HL-60 (cell line): ENCODE data around the gene MEST.

Experiments
- DNase-seq, 2 experiments: peaks; one replicate each; pipeline ENCODE4 v3.0.0-alpha.2; 2010 to 2020; ENCODE audit warnings: low read depth in 1 of 2, low spot score in 1 of 2
- H3K27ac ChIP-seq: fragments of 250-450 bp; sonication (Bioruptor Pico); replicated peaks from 2 replicates; pipeline ENCODE4 v1.5.1; 2020; ENCODE audit warnings: mild to moderate bottlenecking, moderate library complexity
- H3K27me3 ChIP-seq: fragments of 250-450 bp; sonication (Bioruptor Pico); 2 replicates; pipeline ENCODE4 v1.5.1; 2021; ENCODE audit warnings: mild to moderate bottlenecking, moderate library complexity; ENCODE audit not compliant: insufficient read depth, poor library complexity, severe bottlenecking
- H3K4me3 ChIP-seq: replicated peaks from 2 replicates; pipeline ENCODE4 v1.5.1; 2011; ENCODE audit warnings: mild to moderate bottlenecking, control low read depth, low read length; ENCODE audit not compliant: insufficient read depth
- GABPA ChIP-seq: IDR thresholded peaks from 2 replicates; pipeline ENCODE4 v1.6.1; 2012; ENCODE audit warnings: low read depth
- POLR2AphosphoS5 ChIP-seq: IDR thresholded peaks from 2 replicates; pipeline ENCODE4 v1.6.1; 2012; ENCODE audit warnings: low read depth
- SPI1 ChIP-seq: IDR thresholded peaks from 2 replicates; pipeline ENCODE4 v1.6.1; 2012; ENCODE audit warnings: low read depth, mild to moderate bottlenecking, borderline replicate concordance
- TF ChIP-seq, protein P1 (sequence below): IDR thresholded peaks from one replicate; pipeline ENCODE4 v1.5.1; 2011; ENCODE audit warnings: low read length, control low read depth, inconsistent platforms; ENCODE audit not compliant: insufficient read depth
- TF ChIP-seq, protein P2 (sequence below): IDR thresholded peaks from 2 replicates; pipeline ENCODE4 v1.6.1; 2012; ENCODE audit warnings: low read depth; ENCODE audit not compliant: insufficient replicate concordance

The MEST gene

DNA sequence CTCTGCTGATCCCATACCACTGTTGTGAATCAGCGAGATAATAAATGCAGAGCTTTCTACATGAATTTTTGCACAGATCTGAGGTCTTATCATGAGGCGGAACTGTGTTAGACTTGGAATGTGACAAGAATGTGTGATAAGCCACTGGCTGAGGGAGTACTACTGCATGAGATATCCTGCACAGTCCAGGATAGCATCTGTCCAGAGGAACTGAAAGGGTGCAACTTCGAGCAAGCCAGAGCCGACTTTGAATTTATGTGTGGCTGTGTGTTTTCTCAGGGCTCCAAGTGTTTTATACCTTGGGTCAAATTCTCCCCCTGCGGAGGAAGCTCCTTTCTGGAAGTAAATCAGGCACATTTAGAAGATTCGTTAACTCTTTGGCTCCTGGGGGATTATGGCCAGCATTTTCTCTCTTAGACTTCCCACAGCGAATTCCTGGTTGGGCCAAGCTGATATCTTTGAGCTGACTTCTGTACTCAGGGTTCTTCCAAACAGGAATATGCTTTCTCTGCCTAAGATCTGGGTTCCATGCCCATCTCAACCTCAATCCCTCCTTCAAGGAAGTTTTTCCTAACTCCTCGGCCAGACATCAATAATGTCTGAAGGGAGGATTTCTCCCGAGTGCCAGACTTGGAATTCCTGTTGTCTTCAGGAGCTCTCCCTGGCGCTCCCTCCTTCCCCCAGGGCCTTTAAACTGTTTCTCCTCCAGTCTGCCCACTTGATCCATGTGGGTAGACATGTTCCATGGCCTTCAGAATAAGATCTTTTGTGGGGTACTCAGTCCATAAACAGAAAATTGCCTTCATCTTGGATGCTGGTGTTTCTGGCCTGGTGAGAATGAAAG lies 2.5 kb upstream of the MEST start:
- TF ChIP-seq SPI1 (no peak), GABPA (no peak), POLR2AphosphoS5 (no peak)
- TF ChIP-seq, protein P1, sequence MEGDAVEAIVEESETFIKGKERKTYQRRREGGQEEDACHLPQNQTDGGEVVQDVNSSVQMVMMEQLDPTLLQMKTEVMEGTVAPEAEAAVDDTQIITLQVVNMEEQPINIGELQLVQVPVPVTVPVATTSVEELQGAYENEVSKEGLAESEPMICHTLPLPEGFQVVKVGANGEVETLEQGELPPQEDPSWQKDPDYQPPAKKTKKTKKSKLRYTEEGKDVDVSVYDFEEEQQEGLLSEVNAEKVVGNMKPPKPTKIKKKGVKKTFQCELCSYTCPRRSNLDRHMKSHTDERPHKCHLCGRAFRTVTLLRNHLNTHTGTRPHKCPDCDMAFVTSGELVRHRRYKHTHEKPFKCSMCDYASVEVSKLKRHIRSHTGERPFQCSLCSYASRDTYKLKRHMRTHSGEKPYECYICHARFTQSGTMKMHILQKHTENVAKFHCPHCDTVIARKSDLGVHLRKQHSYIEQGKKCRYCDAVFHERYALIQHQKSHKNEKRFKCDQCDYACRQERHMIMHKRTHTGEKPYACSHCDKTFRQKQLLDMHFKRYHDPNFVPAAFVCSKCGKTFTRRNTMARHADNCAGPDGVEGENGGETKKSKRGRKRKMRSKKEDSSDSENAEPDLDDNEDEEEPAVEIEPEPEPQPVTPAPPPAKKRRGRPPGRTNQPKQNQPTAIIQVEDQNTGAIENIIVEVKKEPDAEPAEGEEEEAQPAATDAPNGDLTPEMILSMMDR: no peak
- TF ChIP-seq, protein P2, sequence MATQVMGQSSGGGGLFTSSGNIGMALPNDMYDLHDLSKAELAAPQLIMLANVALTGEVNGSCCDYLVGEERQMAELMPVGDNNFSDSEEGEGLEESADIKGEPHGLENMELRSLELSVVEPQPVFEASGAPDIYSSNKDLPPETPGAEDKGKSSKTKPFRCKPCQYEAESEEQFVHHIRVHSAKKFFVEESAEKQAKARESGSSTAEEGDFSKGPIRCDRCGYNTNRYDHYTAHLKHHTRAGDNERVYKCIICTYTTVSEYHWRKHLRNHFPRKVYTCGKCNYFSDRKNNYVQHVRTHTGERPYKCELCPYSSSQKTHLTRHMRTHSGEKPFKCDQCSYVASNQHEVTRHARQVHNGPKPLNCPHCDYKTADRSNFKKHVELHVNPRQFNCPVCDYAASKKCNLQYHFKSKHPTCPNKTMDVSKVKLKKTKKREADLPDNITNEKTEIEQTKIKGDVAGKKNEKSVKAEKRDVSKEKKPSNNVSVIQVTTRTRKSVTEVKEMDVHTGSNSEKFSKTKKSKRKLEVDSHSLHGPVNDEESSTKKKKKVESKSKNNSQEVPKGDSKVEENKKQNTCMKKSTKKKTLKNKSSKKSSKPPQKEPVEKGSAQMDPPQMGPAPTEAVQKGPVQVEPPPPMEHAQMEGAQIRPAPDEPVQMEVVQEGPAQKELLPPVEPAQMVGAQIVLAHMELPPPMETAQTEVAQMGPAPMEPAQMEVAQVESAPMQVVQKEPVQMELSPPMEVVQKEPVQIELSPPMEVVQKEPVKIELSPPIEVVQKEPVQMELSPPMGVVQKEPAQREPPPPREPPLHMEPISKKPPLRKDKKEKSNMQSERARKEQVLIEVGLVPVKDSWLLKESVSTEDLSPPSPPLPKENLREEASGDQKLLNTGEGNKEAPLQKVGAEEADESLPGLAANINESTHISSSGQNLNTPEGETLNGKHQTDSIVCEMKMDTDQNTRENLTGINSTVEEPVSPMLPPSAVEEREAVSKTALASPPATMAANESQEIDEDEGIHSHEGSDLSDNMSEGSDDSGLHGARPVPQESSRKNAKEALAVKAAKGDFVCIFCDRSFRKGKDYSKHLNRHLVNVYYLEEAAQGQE: no peak
- no peak overlapping the region for H3K4me3 ChIP-seq
- H3K27me3 ChIP-seq: peaks cover 2% of the 10 kb centered on the region
- no peak for DNase-seq
- H3K27ac ChIP-seq: no peak overlapping the region

DNA sequence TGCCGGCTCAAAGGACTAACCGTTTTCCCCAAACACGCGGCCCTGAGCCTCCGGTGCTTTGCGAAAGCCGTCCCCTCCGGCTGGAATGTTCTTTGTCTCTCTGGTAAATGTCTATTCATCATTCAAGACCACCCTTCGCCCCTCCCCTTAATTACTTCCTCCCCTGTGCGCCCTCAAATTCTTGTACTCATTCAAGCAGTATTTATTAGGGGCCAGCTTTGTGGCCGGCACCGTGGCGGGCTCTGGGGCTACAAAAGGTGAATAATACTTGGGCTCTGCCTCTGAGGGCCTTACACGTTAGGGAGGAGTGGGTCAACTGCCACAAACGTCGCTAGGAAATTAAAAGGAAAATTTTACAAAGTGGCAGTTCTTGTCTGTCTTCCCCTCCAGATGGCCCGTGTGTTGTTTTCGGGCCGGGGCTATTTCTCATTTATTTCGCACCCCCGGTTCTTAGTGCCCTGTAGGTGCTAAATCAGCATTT lies 1.5 kb upstream of the MEST start:
- no peak for TF ChIP-seq SPI1
- no peak for TF ChIP-seq GABPA
- TF ChIP-seq, protein P2: no peak
- TF ChIP-seq POLR2AphosphoS5: no peak
- TF ChIP-seq, protein P1: no peak
- no peak overlapping the region for H3K4me3 ChIP-seq
- H3K27me3 ChIP-seq: peaks cover 2% of the 10 kb centered on the region
- no peak overlapping the region for H3K27ac ChIP-seq
- no peak for DNase-seq

DNA sequence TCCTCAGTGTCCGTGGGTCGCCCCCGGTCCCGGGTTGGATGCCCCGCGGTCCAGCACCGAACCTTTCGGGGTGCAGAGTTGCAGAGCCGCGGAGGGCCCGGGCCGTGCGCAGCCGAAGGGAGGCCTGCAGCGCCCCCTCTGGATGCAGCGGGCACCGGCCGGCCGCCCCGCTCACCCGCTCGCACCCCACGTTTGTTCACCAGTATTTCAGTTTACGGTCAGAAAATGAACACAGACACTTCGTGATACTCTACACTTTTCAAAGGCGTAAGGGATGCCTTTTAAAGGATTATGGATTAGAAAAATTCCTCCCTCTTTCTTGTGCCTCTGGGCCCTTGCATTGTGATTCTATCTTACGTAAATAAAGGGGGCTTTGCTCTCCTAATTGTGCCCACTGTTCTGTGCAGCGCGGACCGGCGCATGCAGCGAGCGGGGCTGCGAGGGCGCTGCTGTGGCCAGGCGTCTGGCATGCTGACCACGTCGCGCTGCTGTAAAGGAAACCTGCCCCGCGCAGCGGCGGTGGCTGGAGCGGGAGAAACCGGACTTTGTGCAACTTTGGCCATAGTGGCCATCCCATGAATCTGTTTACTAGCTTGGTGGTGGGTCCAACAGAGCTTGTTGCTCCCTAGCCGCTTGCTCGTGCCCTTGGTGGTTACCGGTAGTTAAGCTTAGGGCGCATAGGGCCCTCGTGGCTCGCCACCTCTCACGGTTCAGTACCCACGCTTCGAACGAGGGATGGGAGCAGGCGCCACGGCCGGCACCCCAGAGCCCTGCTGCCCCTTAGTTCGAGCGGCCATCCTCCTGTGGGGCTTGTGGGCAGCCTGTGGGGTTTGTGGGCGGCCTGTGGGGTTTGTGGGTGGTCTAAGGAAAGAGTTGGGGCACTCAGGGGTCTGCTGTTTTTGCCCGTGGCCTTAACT lies 739 bp upstream of the MEST start:
- Histone ChIP-seq H3K27me3 (peaks cover 2% of the 10 kb centered on the region), H3K4me3 (no peak overlapping the region), H3K27ac (no peak overlapping the region)
- no peak for DNase-seq
- TF ChIP-seq GABPA (no peak), POLR2AphosphoS5 (no peak), SPI1 (no peak)
- TF ChIP-seq, protein P1: no peak
- TF ChIP-seq, protein P2: no peak
